IMR-90 (cell line): ENCODE results near the gene OR6N2. TPM values are rescaled to one million over a fixed set of nuclear protein-coding genes. Genes with fewer than 3 reads are reported as not detected.

Source experiments
- ATAC-seq: fragments of 200-7000 bp; cut with Tn5 transposase; 2 replicates; pipeline ENCODE4 v1.9.1; 2020; ENCODE audit warnings: low read depth, mild to moderate bottlenecking, moderate library complexity
- BruUV-seq: library from RNA; stranded (reverse); fragments of 400-500 nt; replicated peaks from 2 replicates; lab custom pipeline; 2021; lab: Mats Ljungman, UMichigan
- CTCF ChIA-PET: fragments of 300-600 bp; formaldehyde crosslinking; extraction: SDS; loops from one replicate; lab custom pipeline; 2021; ENCODE audit warnings: antibody characterized with exemption; lab: Yijun Ruan, JAX
- POLR2A ChIA-PET: fragments of 300-600 bp; sonication (Branson Sonifier 250); formaldehyde crosslinking; loops from one replicate; lab custom pipeline; 2022; ENCODE audit warnings: antibody characterized with exemption; ENCODE audit not compliant: unreplicated experiment; lab: Charles Lee
- DNase-seq: peaks from one replicate; pipeline ENCODE4 v3.0.0; 2013
- H2AFZ ChIP-seq: replicated peaks from 2 replicates; pipeline ENCODE3; 2013; ENCODE audit warnings: low read length, mild to moderate bottlenecking; ENCODE audit not compliant: poor library complexity
- H2AK5ac ChIP-seq: 2 replicates; pipeline ENCODE4 v1.6.1; 2013; ENCODE audit warnings: low read depth, low read length, inconsistent platforms
- H2AK9ac ChIP-seq: replicated peaks from 2 replicates; pipeline ENCODE3; 2013; ENCODE audit warnings: mild to moderate bottlenecking, low read depth, low read length, moderate library complexity; ENCODE audit not compliant: poor library complexity
- H2BK120ac ChIP-seq: 2 replicates; pipeline ENCODE4 v1.6.1; 2013; ENCODE audit warnings: low read depth, low read length, inconsistent platforms
- H2BK15ac ChIP-seq: 3 replicates; pipeline ENCODE4 v1.6.1; 2013; ENCODE audit warnings: low read depth, low read length, inconsistent platforms
- H2BK20ac ChIP-seq: 2 replicates; pipeline ENCODE4 v1.6.1; 2013; ENCODE audit warnings: low read depth, mild to moderate bottlenecking, inconsistent platforms, low read length, moderate library complexity
- H2BK5ac ChIP-seq: 2 replicates; pipeline ENCODE4 v1.6.1; 2013; ENCODE audit warnings: mild to moderate bottlenecking, low read depth, low read length, inconsistent platforms; ENCODE audit not compliant: poor library complexity, severe bottlenecking
- H3K14ac ChIP-seq: replicated peaks from 2 replicates; pipeline ENCODE4 v1.6.1; 2013; ENCODE audit warnings: low read depth, low read length, inconsistent platforms
- H3K18ac ChIP-seq: 2 replicates; pipeline ENCODE4 v1.6.1; 2013; ENCODE audit warnings: low read depth, low read length, control low read depth
- H3K23ac ChIP-seq: 2 replicates; pipeline ENCODE4 v1.6.1; 2013; ENCODE audit warnings: low read depth, low read length, inconsistent platforms
- H3K27ac ChIP-seq: 2 replicates; pipeline ENCODE4 v1.5.1; 2013; ENCODE audit warnings: mild to moderate bottlenecking, control low read depth, low read length; ENCODE audit not compliant: insufficient read depth
- H3K27me3 ChIP-seq: 2 replicates; pipeline ENCODE4 v1.6.1; 2013; ENCODE audit warnings: low read length; ENCODE audit not compliant: control insufficient read depth, insufficient read depth
- H3K36me3 ChIP-seq: 2 replicates; pipeline ENCODE4 v1.6.1; 2013; ENCODE audit warnings: low read length, mixed read lengths; ENCODE audit not compliant: control insufficient read depth, insufficient read depth
- H3K4ac ChIP-seq: 2 replicates; pipeline ENCODE4 v1.6.1; 2013; ENCODE audit warnings: low read depth, low read length, inconsistent platforms
- H3K4me1 ChIP-seq: 2 replicates; pipeline ENCODE4 v1.6.1; 2013; ENCODE audit warnings: low read length, mixed read lengths; ENCODE audit not compliant: control insufficient read depth, insufficient read depth
- H3K4me2 ChIP-seq: 2 replicates; pipeline ENCODE4 v1.6.1; 2013; ENCODE audit warnings: low read depth, mild to moderate bottlenecking, control low read depth, low read length, moderate library complexity
- H3K4me3 ChIP-seq: 2 replicates; pipeline ENCODE4 v1.5.1; 2013; ENCODE audit warnings: low read depth, mild to moderate bottlenecking, control low read depth, low read length, moderate library complexity; ENCODE audit not compliant: insufficient read depth
- H3K56ac ChIP-seq: 2 replicates; pipeline ENCODE4 v1.6.1; 2013; ENCODE audit warnings: low read length, inconsistent platforms; ENCODE audit not compliant: insufficient read depth; ENCODE audit errors: extremely low read depth
- H3K79me1 ChIP-seq, 2 experiments: 2 replicates each; pipeline ENCODE4 v1.6.1; 2013; ENCODE audit warnings: low read length in 2 of 2, inconsistent platforms in 1 of 2, low read depth in 1 of 2
- H3K9ac ChIP-seq: 2 replicates; pipeline ENCODE4 v1.6.1; 2013; ENCODE audit warnings: low read depth, low read length, control low read depth
- H3K9me1 ChIP-seq: 2 replicates; pipeline ENCODE4 v1.6.1; 2013; ENCODE audit warnings: low read length, inconsistent platforms; ENCODE audit not compliant: insufficient read depth
- H3K9me3 ChIP-seq: 2 replicates; pipeline ENCODE4 v1.6.1; 2013; ENCODE audit warnings: low read length; ENCODE audit not compliant: control insufficient read depth, insufficient read depth
- H4K20me1 ChIP-seq: 2 replicates; pipeline ENCODE4 v1.6.1; 2013; ENCODE audit warnings: low read length, inconsistent platforms; ENCODE audit not compliant: insufficient read depth
- H4K5ac ChIP-seq: 2 replicates; pipeline ENCODE4 v1.6.1; 2013; ENCODE audit warnings: mild to moderate bottlenecking, low read depth, low read length, control low read depth
- H4K8ac ChIP-seq, 2 experiments: 2 replicates each; pipeline ENCODE4 v1.6.1; 2013; ENCODE audit warnings: low read depth in 2 of 2, low read length in 2 of 2, control low read depth in 1 of 2, inconsistent platforms in 1 of 2
- H4K91ac ChIP-seq: 2 replicates; pipeline ENCODE4 v1.6.1; 2013; ENCODE audit warnings: low read depth, low read length, inconsistent platforms; ENCODE audit not compliant: insufficient read depth
- BHLHE40 ChIP-seq: fragments of 150-350 bp; IDR thresholded peaks from 2 replicates; pipeline ENCODE4 v1.6.1; 2016; ENCODE audit warnings: mild to moderate bottlenecking, low read depth, low read length
- CEBPB ChIP-seq: IDR thresholded peaks from 2 replicates; pipeline ENCODE4 v1.6.1; 2012; ENCODE audit warnings: low read depth, low read length, improper control_type of control experiment
- CHD1 ChIP-seq: IDR thresholded peaks from 2 replicates; pipeline ENCODE4 v1.6.1; 2012; ENCODE audit warnings: low read depth, low read length, improper control_type of control experiment
- FOS ChIP-seq: fragments of 150-350 bp; IDR thresholded peaks from 2 replicates; pipeline ENCODE4 v1.6.1; 2016; ENCODE audit warnings: low read depth, low read length
- MAFK ChIP-seq: IDR thresholded peaks from 2 replicates; pipeline ENCODE4 v1.6.1; 2012; ENCODE audit warnings: low read depth, low read length, improper control_type of control experiment
- MAZ ChIP-seq: IDR thresholded peaks from 2 replicates; pipeline ENCODE4 v1.6.1; 2012; ENCODE audit warnings: low read depth, mild to moderate bottlenecking, low read length, improper control_type of control experiment, moderate library complexity, borderline replicate concordance
- MXI1 ChIP-seq: IDR thresholded peaks from 2 replicates; pipeline ENCODE4 v1.6.1; 2012; ENCODE audit warnings: low read depth, mild to moderate bottlenecking, low read length, moderate library complexity, borderline replicate concordance
- NFE2L2 ChIP-seq: fragments of 150-350 bp; IDR thresholded peaks from 2 replicates; pipeline ENCODE4 v1.6.1; 2016; ENCODE audit warnings: low read depth, mild to moderate bottlenecking, low read length
- POLR2A ChIP-seq: IDR thresholded peaks from 2 replicates; pipeline ENCODE4 v1.6.1; 2012; ENCODE audit warnings: mild to moderate bottlenecking, low read depth, low read length
- RCOR1 ChIP-seq: IDR thresholded peaks from 2 replicates; pipeline ENCODE4 v1.6.1; 2012; ENCODE audit warnings: mild to moderate bottlenecking, low read length, improper control_type of control experiment; ENCODE audit not compliant: insufficient replicate concordance
- RFX5 ChIP-seq: IDR thresholded peaks from 2 replicates; pipeline ENCODE4 v1.8.0; 2012; ENCODE audit warnings: low read depth, mild to moderate bottlenecking, low read length, moderate library complexity
- SMC3 ChIP-seq: fragments of 150-350 bp; IDR thresholded peaks from 2 replicates; pipeline ENCODE4 v1.6.1; 2016; ENCODE audit warnings: low read depth, mild to moderate bottlenecking, antibody characterized with exemption, low read length, moderate library complexity
- WGBS, 2 experiments: methylation state at CpG; one replicate each; pipeline versions ENCODE4 v1.1.5 to v1.1.7; 2013; ENCODE audit warnings: missing lambda C conversion rate in 2 of 2; ENCODE audit not compliant: insufficient read length in 1 of 2; ENCODE audit errors: extremely low coverage in 2 of 2; 5-methylcytosine and 5-hydroxymethylcytosine counted together
- dilution Hi-C: fragments of 300-500 bp; cut with HindIII; formaldehyde crosslinking; loops from one replicate; pipeline ENCODE4 v1.14.3; 2018; ENCODE audit warnings: low sequenced_read_pairs; ENCODE audit not compliant: unreplicated experiment
- in situ Hi-C: fragments of 300-500 bp; cut with MboI; formaldehyde crosslinking; loops from 3 replicates; pipeline ENCODE4 v1.14.3; 2019; ENCODE audit warnings: low sequenced_read_pairs, inconsistent platforms, mixed read lengths
- intact Hi-C: fragments of 100-400 bp; cut with micrococcal nuclease; formaldehyde crosslinking; loops from 2 replicates; pipeline ENCODE4 v1.10.0; 2022
- polyA plus RNA-seq, 3 experiments: library from polyadenylated mRNA; depleted of rRNA; stranded (reverse); fragments of >200 nt; gene quantifications; 2 replicates each; pipeline ENCODE4 v1.2.3, GENCODE V29; 2012; ENCODE audit warnings: low replicate concordance in 1 of 3
- total RNA-seq: library from RNA; depleted of rRNA; stranded (reverse); fragments of >200 nt; gene quantifications from 2 replicates; pipeline ENCODE4 v1.2.3, GENCODE V29; 2012
- TF ChIP-seq, protein P1 (sequence below): fragments of 150-350 bp; IDR thresholded peaks from 2 replicates; pipeline ENCODE4 v1.6.1; 2016; ENCODE audit warnings: low read depth, mild to moderate bottlenecking, low read length, moderate library complexity, borderline replicate concordance

The OR6N2 gene
- total and polyA plus RNA-seq, 2 of the 4 experiments (the other 2 are of a cell fraction) = not detected

DNA sequence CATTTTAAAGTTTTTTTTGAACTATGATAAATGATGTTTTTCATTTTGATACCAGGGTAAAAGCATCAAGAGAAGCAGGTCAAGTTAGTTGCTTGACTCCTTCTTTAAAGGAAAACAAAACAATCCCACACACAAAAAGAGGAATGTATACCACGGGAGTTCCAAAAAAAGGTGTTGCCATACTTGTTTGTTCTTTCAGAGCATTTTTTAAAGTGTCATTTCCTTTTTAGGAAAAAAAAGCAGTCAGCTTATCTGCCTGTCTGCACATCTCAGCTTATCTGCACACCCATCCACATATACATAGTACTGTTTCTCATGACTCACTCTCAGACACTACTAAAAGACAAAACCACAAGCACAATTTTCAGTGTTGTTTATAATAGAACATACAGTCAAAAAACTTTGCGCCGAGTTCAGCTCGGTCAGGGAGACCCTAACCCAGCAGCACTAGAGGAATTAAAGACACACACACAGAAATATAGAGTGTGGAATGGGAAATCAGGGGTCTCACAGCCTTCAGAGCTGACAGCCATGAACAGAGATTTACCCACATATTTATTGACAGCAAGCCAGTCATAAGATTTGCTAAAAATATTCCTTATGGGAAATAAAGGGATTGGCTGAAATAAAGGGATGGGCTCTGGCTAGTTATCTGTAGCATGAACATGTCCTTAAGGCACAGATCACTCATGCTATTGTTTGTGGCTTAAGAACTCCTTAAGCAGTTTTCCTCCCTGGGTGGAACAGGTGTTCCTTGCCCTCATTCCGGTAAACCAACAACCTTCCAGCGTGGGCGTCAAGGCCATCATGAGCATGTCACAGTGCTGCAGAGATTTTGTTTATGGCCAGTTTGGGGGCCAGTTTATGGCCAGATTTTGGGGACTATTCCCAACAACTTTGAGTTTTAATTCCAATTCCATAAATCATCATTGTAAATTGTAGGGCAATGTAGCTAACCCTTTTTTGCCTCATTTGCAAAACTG is 38.7 kb upstream of the OR6N2 start:
- no peak for ATAC-seq
- no peak overlapping the region for H2BK15ac ChIP-seq
- H2BK20ac ChIP-seq = no peak overlapping the region
- dilution Hi-C loops = no loop called here
- H2BK120ac ChIP-seq = no peak overlapping the region
- no peaks in the 10 kb centered on the region for H3K79me1 ChIP-seq
- no peak overlapping the region for H3K23ac ChIP-seq
- no peak overlapping the region for H3K14ac ChIP-seq
- H2AK9ac ChIP-seq = no peak overlapping the region
- H3K18ac ChIP-seq = no peak overlapping the region
- no TSS peak for BruUV-seq
- ChIA-PET POLR2A (no interaction called here), CTCF (no interaction called here)
- no peak overlapping the region for H3K56ac ChIP-seq
- no peak overlapping the region for H3K9ac ChIP-seq
- H3K4me2 ChIP-seq = no peak overlapping the region
- no peak overlapping the region for H2AFZ ChIP-seq
- H3K4me1 ChIP-seq = no peaks in the 10 kb centered on the region
- H4K91ac ChIP-seq = no peak overlapping the region
- no peak overlapping the region for H3K4ac ChIP-seq
- H2BK5ac ChIP-seq = no peak overlapping the region
- WGBS, 2 experiments = no CpG with 5 or more reads among the region's 7 CpGs
- H4K20me1 ChIP-seq = no peaks in the 10 kb centered on the region
- in situ Hi-C loops = no loop called here
- no peak for TF ChIP-seq MAZ
- no peak for TF ChIP-seq POLR2A
- TF ChIP-seq, protein P1, sequence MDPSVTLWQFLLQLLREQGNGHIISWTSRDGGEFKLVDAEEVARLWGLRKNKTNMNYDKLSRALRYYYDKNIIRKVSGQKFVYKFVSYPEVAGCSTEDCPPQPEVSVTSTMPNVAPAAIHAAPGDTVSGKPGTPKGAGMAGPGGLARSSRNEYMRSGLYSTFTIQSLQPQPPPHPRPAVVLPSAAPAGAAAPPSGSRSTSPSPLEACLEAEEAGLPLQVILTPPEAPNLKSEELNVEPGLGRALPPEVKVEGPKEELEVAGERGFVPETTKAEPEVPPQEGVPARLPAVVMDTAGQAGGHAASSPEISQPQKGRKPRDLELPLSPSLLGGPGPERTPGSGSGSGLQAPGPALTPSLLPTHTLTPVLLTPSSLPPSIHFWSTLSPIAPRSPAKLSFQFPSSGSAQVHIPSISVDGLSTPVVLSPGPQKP = no peak
- TF ChIP-seq NFE2L2 = no peak
- no peak for TF ChIP-seq CEBPB
- no peak for TF ChIP-seq CHD1
- no peak for TF ChIP-seq BHLHE40
- TF ChIP-seq RFX5 = no peak
- TF ChIP-seq SMC3 = no peak
- TF ChIP-seq MXI1 = no peak
- no peak for TF ChIP-seq FOS
- TF ChIP-seq RCOR1 = no peak
- TF ChIP-seq MAFK = no peak
- no peak overlapping the region for H4K8ac ChIP-seq
- no peak overlapping the region for H2AK5ac ChIP-seq
- H3K27ac ChIP-seq = no peak overlapping the region
- H3K9me3 ChIP-seq = no peaks in the 10 kb centered on the region
- H3K27me3 ChIP-seq = no peaks in the 10 kb centered on the region
- no peaks in the 10 kb centered on the region for H3K9me1 ChIP-seq
- intact Hi-C loops = no loop called here
- H4K5ac ChIP-seq = no peak overlapping the region
- no peak for DNase-seq
- no peaks in the 10 kb centered on the region for H3K36me3 ChIP-seq
- H3K4me3 ChIP-seq = no peak overlapping the region
